H1 (cell line): ENCODE results near the gene TMEM59L. TPM values are rescaled to one million over a fixed set of nuclear protein-coding genes. Genes with fewer than 3 reads are reported as not detected.

Experiments
- CTCF ChIA-PET: fragments of 300-600 bp; sonication (Branson Sonifier 250); formaldehyde crosslinking; loops from one replicate; lab custom pipeline; 2021; ENCODE audit not compliant: partially characterized antibody; lab: Charles Lee
- POLR2A ChIA-PET: fragments of 300-600 bp; sonication (Branson Sonifier 250); formaldehyde crosslinking; loops from one replicate; lab custom pipeline; 2021; ENCODE audit warnings: inconsistent platforms; ENCODE audit not compliant: partially characterized antibody; lab: Charles Lee
- DNase-seq, 2 experiments: peaks; one replicate each; pipeline versions ENCODE4 v3.0.0 to v3.0.0-alpha.2; 2010 to 2022; ENCODE audit warnings: low spot score in 2 of 2, low read depth in 1 of 2, mixed read lengths in 1 of 2
- FAIRE-seq: peaks from 2 replicates; lab custom pipeline; 2011; peaks lifted over from hg19 to GRCh38; lab: Jason Lieb, UNC
- H2AFZ ChIP-seq: 2 replicates; pipeline ENCODE4 v1.8.1; 2012; ENCODE audit warnings: low read length, inconsistent platforms
- H2AK5ac ChIP-seq: 2 replicates; pipeline ENCODE4 v1.6.1; 2013; ENCODE audit warnings: low read depth, low read length
- H2BK120ac ChIP-seq: replicated peaks from 2 replicates; pipeline ENCODE3; 2013; ENCODE audit warnings: low read depth, low read length, inconsistent platforms
- H2BK12ac ChIP-seq: 2 replicates; pipeline ENCODE4 v1.6.1; 2013; ENCODE audit warnings: low read depth, low read length
- H2BK15ac ChIP-seq: 2 replicates; pipeline ENCODE4 v1.6.1; 2013; ENCODE audit warnings: low read length
- H2BK20ac ChIP-seq: 2 replicates; pipeline ENCODE4 v1.6.1; 2013; ENCODE audit warnings: low read length
- H2BK5ac ChIP-seq: 2 replicates; pipeline ENCODE4 v1.6.1; 2013; ENCODE audit warnings: low read depth, low read length
- H3K14ac ChIP-seq: 2 replicates; pipeline ENCODE4 v1.6.1; 2013; ENCODE audit warnings: inconsistent platforms; ENCODE audit not compliant: insufficient read length
- H3K18ac ChIP-seq: 2 replicates; pipeline ENCODE4 v1.6.1; 2013; ENCODE audit warnings: low read length; ENCODE audit errors: extremely low read depth
- H3K23ac ChIP-seq: 2 replicates; pipeline ENCODE4 v1.6.1; 2013; ENCODE audit warnings: inconsistent platforms; ENCODE audit not compliant: insufficient read length
- H3K23me2 ChIP-seq: 2 replicates; pipeline ENCODE4 v1.6.1; 2013; ENCODE audit warnings: low read depth, low read length
- H3K27ac ChIP-seq: 2 replicates; pipeline ENCODE4 v1.6.1; 2011; ENCODE audit warnings: low read depth, low read length, inconsistent platforms
- H3K27me3 ChIP-seq, 4 experiments: replicated peaks in 1 of 4; 1 replicate in 1 of 4; 2 replicates in 3 of 4; pipeline versions ENCODE4 v1.6.1 to v1.8.1; 2011 to 2013; ENCODE audit warnings: low read length in 3 of 4, mild to moderate bottlenecking in 3 of 4, inconsistent platforms in 2 of 4, mixed read lengths in 2 of 4, moderate library complexity in 1 of 4; ENCODE audit not compliant: control insufficient read depth in 3 of 4, insufficient read depth in 3 of 4; ENCODE audit errors: extremely low read depth in 1 of 4
- H3K36me3 ChIP-seq, 4 experiments: 2 replicates each; pipeline versions ENCODE4 v1.6.1 to v1.8.1; 2011 to 2013; ENCODE audit warnings: mild to moderate bottlenecking in 4 of 4, low read length in 3 of 4, moderate library complexity in 2 of 4, control low read depth in 1 of 4, inconsistent platforms in 1 of 4; ENCODE audit not compliant: insufficient read depth in 4 of 4, control insufficient read depth in 2 of 4
- H3K4ac ChIP-seq: replicated peaks from 2 replicates; pipeline ENCODE3; 2013; ENCODE audit warnings: low read length, low read depth, mixed read lengths, inconsistent platforms; ENCODE audit not compliant: insufficient read length
- H3K4me1 ChIP-seq, 4 experiments: replicated peaks in 1 of 4; 1 replicate in 1 of 4; 2 replicates in 3 of 4; pipeline versions ENCODE4 v1.6.1 to v1.8.1; 2011 to 2013; ENCODE audit warnings: low read length in 3 of 4, inconsistent platforms in 2 of 4, mixed read lengths in 1 of 4; ENCODE audit not compliant: insufficient read depth in 4 of 4, control insufficient read depth in 3 of 4
- H3K4me2 ChIP-seq, 2 experiments: 2 replicates each; pipeline versions ENCODE4 v1.6.1 to v1.8.1; 2011 to 2013; ENCODE audit warnings: low read depth in 2 of 2, low read length in 2 of 2, control low read depth in 1 of 2, inconsistent platforms in 1 of 2, mild to moderate bottlenecking in 1 of 2; ENCODE audit not compliant: insufficient read depth in 1 of 2
- H3K4me3 ChIP-seq, 4 experiments: fragments of 200-600, 300-600 bp in 1 of 4; sonication (generic), shearing (Covaris generic), sonication (Bioruptor Twin) in 1 of 4; 2 replicates each; pipeline versions ENCODE4 v1.5.1 to v1.8.1; 2011 to 2016; ENCODE audit warnings: low read length in 4 of 4, low read depth in 3 of 4, control low read depth in 2 of 4, inconsistent platforms in 2 of 4, mild to moderate bottlenecking in 2 of 4, mixed read lengths in 1 of 4, moderate library complexity in 1 of 4; ENCODE audit not compliant: insufficient read depth in 2 of 4; ENCODE audit errors: extremely low read depth in 1 of 4
- H3K56ac ChIP-seq: replicated peaks from 2 replicates; pipeline ENCODE3; 2013; ENCODE audit warnings: low read depth, mild to moderate bottlenecking, mixed read lengths, low read length, inconsistent platforms; ENCODE audit not compliant: insufficient read length
- H3K79me1 ChIP-seq: 2 replicates; pipeline ENCODE4 v1.6.1; 2013; ENCODE audit warnings: low read depth, low read length, control low read depth
- H3K79me2 ChIP-seq, 2 experiments: 2 replicates each; pipeline versions ENCODE4 v1.6.1 to v1.8.1; 2012 to 2013; ENCODE audit warnings: low read length in 2 of 2, mild to moderate bottlenecking in 2 of 2, inconsistent platforms in 1 of 2; ENCODE audit not compliant: insufficient read depth in 2 of 2, control insufficient read depth in 1 of 2
- H3K9ac ChIP-seq, 4 experiments: replicated peaks in 1 of 4; 1 replicate in 1 of 4; 2 replicates in 3 of 4; pipeline versions ENCODE4 v1.6.1 to v1.8.1; 2011 to 2013; ENCODE audit warnings: low read depth in 3 of 4, low read length in 3 of 4, control low read depth in 2 of 4, mild to moderate bottlenecking in 2 of 4, moderate library complexity in 2 of 4, inconsistent platforms in 1 of 4; ENCODE audit errors: extremely low read depth in 1 of 4
- H3K9me3 ChIP-seq, 2 experiments: 2 replicates each; pipeline versions ENCODE4 v1.6.1 to v1.8.1; 2012 to 2013; ENCODE audit warnings: mild to moderate bottlenecking in 2 of 2, moderate library complexity in 2 of 2, control low read depth in 1 of 2, inconsistent platforms in 1 of 2, low read depth in 1 of 2, low read length in 1 of 2, mixed read lengths in 1 of 2; ENCODE audit not compliant: insufficient read depth in 2 of 2
- H4K20me1 ChIP-seq, 2 experiments: replicated peaks in 1 of 2; 2 replicates each; pipeline versions ENCODE3 to v1.8.1; 2011 to 2013; ENCODE audit warnings: inconsistent platforms in 2 of 2, low read length in 2 of 2, mild to moderate bottlenecking in 1 of 2; ENCODE audit not compliant: insufficient read depth in 2 of 2, control insufficient read depth in 1 of 2
- H4K5ac ChIP-seq: 2 replicates; pipeline ENCODE4 v1.6.1; 2013; ENCODE audit warnings: low read length, low read depth, mixed read lengths, inconsistent platforms; ENCODE audit not compliant: insufficient read length
- H4K8ac ChIP-seq: 2 replicates; pipeline ENCODE4 v1.8.0; 2013; ENCODE audit warnings: mild to moderate bottlenecking, moderate library complexity, low read length, inconsistent platforms; ENCODE audit not compliant: insufficient read depth; ENCODE audit errors: extremely low read depth
- H4K91ac ChIP-seq: replicated peaks from 2 replicates; pipeline ENCODE3; 2013; ENCODE audit warnings: low read length, mixed read lengths, inconsistent platforms; ENCODE audit not compliant: insufficient read length
- CHD1 ChIP-seq: IDR thresholded peaks from 2 replicates; pipeline ENCODE4 v1.6.1; 2012; ENCODE audit warnings: low read depth, low read length, improper control_type of control experiment
- GABPA ChIP-seq: IDR thresholded peaks from 2 replicates; pipeline ENCODE4 v1.6.1; 2011; ENCODE audit warnings: mild to moderate bottlenecking, low read length, moderate library complexity, borderline replicate concordance; ENCODE audit not compliant: insufficient read depth
- GTF2F1 ChIP-seq: IDR thresholded peaks from 2 replicates; pipeline ENCODE4 v1.6.1; 2012; ENCODE audit warnings: low read depth, low read length, improper control_type of control experiment, borderline replicate concordance
- KDM1A ChIP-seq: fragments of 200-600, 300-600 bp; sonication (generic); IDR thresholded peaks from 2 replicates; pipeline ENCODE4 v1.7.1; 2016; ENCODE audit warnings: mild to moderate bottlenecking, low read length, borderline replicate concordance
- SAP30 ChIP-seq: fragments of 300-600 bp; sonication (generic); IDR thresholded peaks from 2 replicates; pipeline ENCODE4 v1.7.1; 2012; ENCODE audit warnings: low read length, moderate library complexity, mild to moderate bottlenecking, inconsistent platforms; ENCODE audit not compliant: insufficient read depth, insufficient replicate concordance
- SIRT6 ChIP-seq: IDR thresholded peaks from one replicate; pipeline ENCODE4 v1.7.1; 2012; ENCODE audit warnings: low read length, inconsistent platforms
- SP1 ChIP-seq: IDR thresholded peaks from 2 replicates; pipeline ENCODE4 v1.6.1; 2011; ENCODE audit warnings: low read depth, low read length
- SP4 ChIP-seq: IDR thresholded peaks from 2 replicates; pipeline ENCODE4 v1.6.1; 2012; ENCODE audit warnings: low read length, inconsistent platforms
- SUZ12 ChIP-seq: fragments of 200-600 bp; sonication (generic); IDR thresholded peaks from 2 replicates; pipeline ENCODE4 v1.6.1; 2012; ENCODE audit warnings: mild to moderate bottlenecking, inconsistent platforms, low read length, moderate library complexity, mixed read lengths
- WGBS, 2 experiments: shearing (Covaris generic) in 1 of 2; methylation state at CpG; one replicate each; pipeline versions ENCODE4 v1.1.6 to v1.1.7; 2013 to 2015; ENCODE audit warnings: low lambda C conversion rate in 2 of 2, mixed read lengths in 2 of 2, inconsistent platforms in 1 of 2, low coverage in 1 of 2, missing lambda C conversion rate in 1 of 2; ENCODE audit not compliant: insufficient replicate concordance in 2 of 2, insufficient coverage in 1 of 2, insufficient read length in 1 of 2; ENCODE audit errors: extremely low coverage in 1 of 2, missing lambda C conversion rate in 1 of 2; 5-methylcytosine and 5-hydroxymethylcytosine counted together
- polyA plus RNA-seq, 7 experiments: library from polyadenylated mRNA; depleted of rRNA in 3 of 7; stranded (reverse) in 5 of 7; unstranded in 2 of 7; fragments of >200 nt in 5 of 7; fragments of 200-250 nt in 2 of 7; gene quantifications; 1 replicate in 5 of 7; 2 replicates in 1 of 7; 4 replicates in 1 of 7; pipeline versions ENCODE4 v1.2.1 to v1.2.3, GENCODE V29; 2011 to 2013; ENCODE audit warnings: missing spikeins in 2 of 7, mixed read lengths in 2 of 7
- total RNA-seq: library from RNA; stranded (reverse); fragmentation: NEBNext Ultra II Directional; extraction: Animal tissue kit (Norgen Biotek cat#: 25700); gene quantifications from 2 replicates; pipeline ENCODE4 v1.2.1, GENCODE V29; 2021

TMEM59L gene
- total and polyA plus RNA-seq, 2 of the 8 experiments (the other 6 are each of a cell fraction or from before 2014, with no cell fraction given): 4.0 to 12.2 TPM

DNA sequence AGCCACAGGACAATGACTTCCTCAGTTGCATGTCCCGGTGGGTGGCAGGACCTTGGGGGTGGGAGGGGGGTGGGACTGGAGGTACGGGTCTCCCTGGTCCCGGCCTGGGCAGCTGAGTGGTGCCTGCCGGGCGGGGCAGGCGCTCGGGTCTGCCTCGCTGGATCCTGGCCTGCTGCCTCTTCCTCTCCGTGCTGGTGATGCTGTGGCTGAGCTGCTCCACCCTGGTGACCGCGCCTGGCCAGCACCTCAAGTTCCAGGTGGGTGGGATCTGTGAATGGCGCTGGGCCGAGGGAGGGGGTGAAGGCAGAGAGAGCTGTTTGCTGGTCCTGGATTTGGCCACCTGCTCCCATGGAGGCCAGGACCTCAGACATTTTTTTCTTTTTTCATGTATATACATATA, 5.6 kb downstream of the TMEM59L start:
- H3K56ac ChIP-seq: no peak overlapping the region
- H3K27me3 ChIP-seq: peaks cover 13 to 22% (median 19%) of the 10 kb centered on the region in 4 experiments
- peaks cover 0 to 7% (median 4%) of the 10 kb centered on the region in 4 experiments; a peak in 6 of 7 replicates for H3K4me1 ChIP-seq
- FAIRE-seq: no peak
- no peak overlapping the region for H3K23ac ChIP-seq
- H3K36me3 ChIP-seq: no peaks in the 10 kb centered on the region
- WGBS, 2 experiments: 95% methylated on average over 5 of the region's 13 CpGs; no CpG with 5 or more reads in 1 of the 2 experiments
- no peak overlapping the region for H2BK5ac ChIP-seq
- no peak overlapping the region for H3K27ac ChIP-seq
- DNase-seq: no peak
- no peak overlapping the region for H2BK12ac ChIP-seq
- H3K4ac ChIP-seq: no peak overlapping the region
- no peaks in the 10 kb centered on the region for H3K9me3 ChIP-seq
- ChIA-PET CTCF (interaction anchor here (0.6 kb wide), 1 partner anchor 24 kb away, joined by 3 read pairs; no protein-coding TSS in a partner anchor), POLR2A (interaction anchor here (1.1 kb wide), 1 partner anchor 27 kb away, joined by 4 read pairs; no protein-coding TSS in a partner anchor)
- H3K4me3 ChIP-seq: no peak overlapping the region
- H2BK120ac ChIP-seq: no peak overlapping the region
- no peak overlapping the region for H3K9ac ChIP-seq
- H3K18ac ChIP-seq: no peak overlapping the region
- H4K5ac ChIP-seq: no peak overlapping the region
- no peak overlapping the region for H2BK20ac ChIP-seq
- peaks cover 0 to 5% of the 10 kb centered on the region in 2 experiments for H4K20me1 ChIP-seq
- H3K79me1 ChIP-seq: no peaks in the 10 kb centered on the region
- no peak overlapping the region for H3K14ac ChIP-seq
- H4K91ac ChIP-seq: no peak overlapping the region
- H3K79me2 ChIP-seq: no peaks in the 10 kb centered on the region
- no peak overlapping the region for H4K8ac ChIP-seq
- no peak overlapping the region for H2BK15ac ChIP-seq
- H2AK5ac ChIP-seq: no peak overlapping the region
- H2AFZ ChIP-seq: no peak overlapping the region
- no peaks in the 10 kb centered on the region; the same call in 1 of the 2 replicates for H3K23me2 ChIP-seq
- H3K4me2 ChIP-seq: no peak overlapping the region
- no peak for TF ChIP-seq CHD1
- no peak for TF ChIP-seq SP1
- no peak for TF ChIP-seq SUZ12
- TF ChIP-seq SP4: no peak
- TF ChIP-seq SAP30: no peak
- TF ChIP-seq GTF2F1: no peak
- TF ChIP-seq KDM1A: no peak
- TF ChIP-seq SIRT6: no peak
- TF ChIP-seq GABPA: no peak
